GM21576 (cell line): Measurements from ENCODE around the gene BTBD6.
"Not testable (repeated sequence)": the region's sequence is repeated elsewhere in the genome, so short reads cannot be mapped to it uniquely, and the experiment has no call there.

Experiments used
- ATAC-seq: cut with Tn5 transposase; IDR thresholded peaks from one replicate; pipeline ENCODE4 v1.9.1; 2021; ENCODE audit warnings: mild to moderate bottlenecking, moderate library complexity; ENCODE audit not compliant: unreplicated experiment

Gene BTBD6

DNA sequence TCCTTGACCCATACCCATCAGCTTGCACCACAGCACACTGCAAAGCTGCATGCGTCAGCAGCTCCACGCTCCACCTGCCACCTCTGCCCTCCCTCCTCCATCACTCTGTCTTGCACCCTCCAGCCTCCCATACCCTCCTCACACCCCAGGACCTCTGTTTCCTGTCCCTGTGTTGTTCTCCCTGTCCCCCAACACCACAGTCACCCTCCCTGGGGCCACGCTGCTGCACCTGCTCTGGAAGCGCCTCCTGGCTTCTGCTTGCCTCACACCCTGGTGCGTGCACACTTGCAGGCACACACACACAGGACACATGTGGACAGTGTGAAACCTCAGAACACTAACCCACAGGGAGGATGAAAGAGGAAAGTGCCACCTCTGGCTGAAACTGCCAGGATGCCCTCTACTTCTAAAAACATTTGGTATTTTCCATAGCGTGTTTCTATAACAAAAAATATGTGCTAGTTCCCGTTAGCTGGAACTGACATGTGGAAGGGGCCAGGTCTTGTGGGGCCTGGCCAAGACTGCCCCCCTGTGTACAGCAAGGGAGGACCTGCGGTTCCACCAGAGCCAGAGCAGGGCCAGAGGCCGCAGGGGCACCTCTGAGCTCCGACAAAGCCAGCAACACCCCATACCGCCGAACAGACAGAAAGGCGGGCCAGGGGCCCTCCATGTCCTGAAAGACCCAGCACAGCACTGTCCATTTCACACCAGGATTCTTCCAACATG, 42.5 kb downstream of the BTBD6 start:
- no peak for ATAC-seq

DNA sequence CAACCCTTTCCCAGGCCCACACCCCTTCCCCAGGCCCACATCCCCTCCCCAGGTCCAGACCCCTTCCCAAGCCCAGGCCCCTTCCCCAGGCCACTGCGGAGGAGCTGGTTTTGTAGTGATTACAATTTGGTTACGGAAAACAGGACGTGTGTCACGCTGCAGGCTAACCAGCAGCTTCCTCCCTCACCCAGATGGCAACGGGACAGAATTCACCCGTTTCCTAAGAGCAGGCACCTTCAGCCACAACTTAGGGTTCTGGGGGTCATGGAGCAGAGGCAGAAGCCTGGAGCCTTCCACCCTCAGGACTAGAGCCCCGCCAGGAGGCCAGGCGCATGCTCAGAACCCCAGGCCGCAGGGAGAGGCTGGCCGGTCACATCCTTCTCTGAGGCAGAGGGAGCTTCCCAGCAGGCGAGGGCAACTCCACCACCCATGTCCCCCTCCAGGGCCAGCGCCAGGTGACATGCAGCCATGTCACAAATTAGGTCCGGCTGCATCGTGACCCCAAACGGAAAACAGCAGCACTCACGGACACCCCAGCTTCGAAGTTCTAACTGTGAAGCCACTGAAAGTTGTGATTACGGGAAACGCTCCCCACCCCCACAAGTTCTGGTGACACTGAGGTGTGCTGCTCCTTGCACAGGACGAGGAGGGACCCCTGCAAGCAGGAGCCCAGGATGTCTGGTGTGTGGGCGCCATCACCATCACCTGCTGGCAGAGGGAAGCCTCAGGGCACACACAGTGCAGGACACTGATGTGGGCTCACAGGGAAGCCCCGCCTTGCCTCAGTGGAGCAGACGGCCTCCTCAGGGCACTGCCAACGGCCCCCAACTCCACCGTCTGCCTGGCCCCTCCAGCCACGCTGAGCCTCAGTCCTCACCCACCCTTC, 44.7 kb downstream of the BTBD6 start:
- peak; percentile 28 for ATAC-seq

DNA sequence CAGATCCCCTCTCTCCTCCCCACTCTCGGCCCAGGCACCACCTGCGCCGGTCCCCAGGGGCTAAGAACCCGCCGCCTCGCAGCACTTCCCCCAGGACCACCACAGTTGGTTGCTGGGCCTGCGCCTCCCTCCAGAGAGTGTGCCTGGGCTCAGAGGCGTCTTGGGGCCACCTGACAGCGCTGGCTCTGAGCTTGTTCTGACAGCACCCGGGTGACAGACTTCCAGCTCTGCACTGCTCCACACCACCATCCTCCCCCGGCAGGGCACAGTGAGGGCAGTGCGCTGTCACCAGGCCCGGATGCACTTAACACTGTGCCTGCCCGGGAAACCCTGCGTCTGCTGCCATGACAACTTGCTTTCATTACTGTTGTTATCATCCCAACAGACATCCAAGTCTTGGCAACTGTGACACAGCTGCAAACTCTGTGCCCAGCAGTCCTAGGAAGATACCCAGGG, 45.8 kb downstream of the BTBD6 start:
- peak; percentile 51 for ATAC-seq

DNA sequence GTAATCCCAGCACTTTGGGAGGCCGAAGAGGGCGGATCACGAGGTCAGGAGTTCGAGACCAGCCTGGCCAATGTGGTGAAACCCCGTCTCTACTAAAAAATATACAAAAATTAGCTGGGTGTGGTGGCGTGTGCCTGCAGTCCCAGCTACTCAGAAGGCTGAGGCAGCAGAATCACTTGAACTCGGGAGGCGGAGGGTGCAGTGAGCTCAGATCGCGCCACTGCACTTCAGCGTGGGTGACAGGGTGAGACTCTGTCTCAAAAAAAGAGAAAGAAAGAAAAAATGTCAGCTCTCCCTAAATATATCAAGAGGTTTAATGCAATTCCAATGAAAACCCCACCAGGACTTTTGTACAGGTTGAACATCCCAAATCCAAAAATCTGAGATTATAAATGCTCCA, 49.0 kb downstream of the BTBD6 start:
- not testable (repeated sequence) for ATAC-seq

DNA sequence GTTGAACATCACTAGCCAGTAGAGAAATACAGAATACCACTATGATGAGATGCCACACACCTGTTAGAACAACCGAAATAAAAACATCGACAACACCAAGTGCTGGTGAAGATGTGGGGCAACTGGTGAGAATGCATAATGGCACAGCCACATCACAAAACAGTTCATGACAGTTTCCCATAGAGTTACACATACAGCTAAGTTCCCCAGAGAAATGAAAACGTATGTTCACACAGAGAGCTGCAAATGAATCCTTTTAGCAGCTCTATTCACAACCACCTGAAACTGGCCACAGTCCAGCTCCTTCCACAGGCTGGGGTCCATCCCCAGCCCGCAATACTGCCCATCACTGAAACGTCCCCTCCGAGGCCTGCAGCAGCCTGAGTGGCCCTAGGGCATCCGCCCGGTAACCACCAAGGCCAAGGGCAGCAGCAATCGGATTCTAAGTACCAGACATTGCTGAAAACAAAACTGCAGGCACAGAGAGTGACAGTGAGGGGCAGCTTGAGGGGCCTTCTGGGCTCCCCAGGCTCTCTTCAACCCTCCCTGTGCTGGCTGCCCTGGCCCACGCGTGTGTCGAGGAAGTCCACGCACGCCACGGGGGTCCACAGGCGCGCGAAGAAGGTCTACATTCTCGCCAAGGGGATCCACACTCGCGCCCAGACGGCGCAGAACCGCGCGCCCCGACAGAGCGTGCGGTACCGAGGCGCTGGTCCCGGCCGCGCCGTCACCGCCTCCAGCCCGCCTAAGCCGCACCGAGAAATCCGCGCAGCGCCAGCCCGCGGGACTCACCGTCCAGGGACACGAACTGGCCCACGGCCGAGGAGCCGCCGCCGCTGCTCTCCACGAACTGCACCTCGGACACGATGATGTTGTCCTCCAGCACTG, 51.6 kb downstream of the BTBD6 start:
- ATAC-seq: peak; percentile 14
